ENCODE results near the gene SSH2.

DNA sequence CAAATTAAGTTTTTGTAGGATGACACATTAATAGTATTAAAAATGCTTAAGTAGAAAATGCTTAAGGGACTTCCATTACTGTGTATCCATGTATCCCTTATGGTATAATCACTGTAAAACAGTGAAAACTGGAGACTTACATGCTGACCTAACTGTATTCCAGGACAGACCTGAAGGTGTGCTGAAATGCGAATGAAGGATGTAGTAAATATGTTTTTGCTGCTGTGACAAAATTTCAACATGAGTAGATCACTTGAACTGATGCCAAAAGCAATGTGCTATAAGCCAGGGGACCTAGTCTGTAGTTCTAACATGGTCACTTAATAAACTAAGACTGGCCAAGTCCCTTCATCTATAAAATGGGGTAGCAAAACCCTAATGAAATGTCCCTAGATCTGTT, 165.3 kb downstream of the SSH2 start:
- TF ChIP-seq POLR2AphosphoS5 (IDR thresholded peaks at IDR 0.05; ENCODE audit: borderline replicate concordance, low read depth, low read length) (no peak), EZH2 (IDR thresholded peaks at IDR 0.05) (no peak), FOXP2 (optimal IDR thresholded peaks at IDR 0.05; ENCODE audit: control extremely low read depth, extremely low read length, insufficient read depth) (no peak)
